Right ventricle myocardium superior (tissue), 1 donor: ENCODE measurements around the gene POLA1. TPM values are rescaled to one million over a fixed set of nuclear protein-coding genes. Genes with fewer than 3 reads are reported as not detected.
"Not testable (repeated sequence)": the region's sequence is repeated elsewhere in the genome, so short reads cannot be mapped to it uniquely, and the experiment has no call there.

Experiments used
- ATAC-seq: fragments of 200-7000 bp; cut with Tn5 transposase; one replicate; pipeline ENCODE4 v1.9.1; 2020; ENCODE audit warnings: mild to moderate bottlenecking; ENCODE audit not compliant: poor library complexity
- DNase-seq: peaks from one replicate; pipeline ENCODE4 v3.0.0-alpha.2; 2020
- intact Hi-C: fragments of 100-400 bp; cut with DNase I; formaldehyde crosslinking; loops from one replicate; pipeline ENCODE4 v1.11.2; 2022
- total RNA-seq: library from RNA; stranded (reverse); fragmentation: NEBNext Ultra II Directional; extraction: Animal tissue kit (Norgen Biotek cat#: 25700); gene quantifications from one replicate; pipeline ENCODE4 v1.2.1, GENCODE V29; 2021
- donor health status: DM: no; HTN: yes; CAD: no; lungs with severe emphysema.

POLA1 gene
- total RNA-seq, 1 donor from 2014 or later: 5.9 TPM

DNA sequence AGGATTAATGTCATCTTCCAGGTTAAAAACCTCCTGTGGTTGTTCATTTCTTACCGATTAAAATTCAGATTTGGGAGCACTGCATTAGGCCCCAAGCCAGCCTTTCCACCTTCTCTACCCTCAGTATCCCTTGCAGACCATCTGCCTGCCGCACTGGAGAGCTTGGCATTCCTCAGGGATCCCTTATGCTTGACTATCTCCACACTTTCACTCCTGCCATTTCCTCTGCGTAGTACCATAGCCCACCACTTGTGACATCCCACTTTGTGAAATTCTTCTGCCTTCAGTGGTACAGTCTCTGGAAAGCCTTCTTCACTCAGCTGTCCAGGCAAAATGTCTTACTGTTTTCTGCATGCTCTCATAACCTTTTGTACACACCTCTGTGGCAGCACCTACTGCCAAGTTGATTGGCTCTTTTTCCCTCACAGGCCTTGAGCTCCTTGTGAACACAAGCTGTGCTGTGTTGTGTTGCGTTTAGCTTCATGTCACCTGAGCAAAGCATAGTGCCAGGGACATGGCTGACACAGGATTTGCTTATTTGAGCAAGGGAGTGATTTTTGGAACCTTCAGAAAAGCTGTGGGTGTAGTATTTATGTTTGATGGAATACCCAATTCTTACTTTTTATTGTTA is 165.6 kb downstream of the POLA1 start:
- DNase-seq: no peak
- ATAC-seq: no peak
- intact Hi-C loops: no loop called here

DNA sequence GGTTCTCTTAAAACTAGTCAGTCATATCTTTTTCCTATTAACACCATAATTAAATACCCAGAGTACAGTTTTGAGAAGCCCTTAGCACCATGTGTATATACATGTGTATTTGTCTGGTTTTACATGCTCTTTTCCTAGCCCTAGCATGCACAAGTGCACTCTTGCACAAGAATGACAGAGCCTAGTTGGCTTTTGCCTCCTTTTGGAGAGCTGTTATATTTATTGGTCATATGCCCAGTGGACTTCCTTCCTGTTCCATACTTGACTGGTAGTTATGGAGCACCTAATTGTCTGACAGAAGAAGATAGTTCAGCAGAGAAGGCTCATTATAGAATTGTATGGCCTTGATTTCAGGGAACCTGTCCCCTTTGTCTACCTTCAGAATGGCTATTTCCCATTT is 166.4 kb downstream of the POLA1 start:
- ATAC-seq: no peak

DNA sequence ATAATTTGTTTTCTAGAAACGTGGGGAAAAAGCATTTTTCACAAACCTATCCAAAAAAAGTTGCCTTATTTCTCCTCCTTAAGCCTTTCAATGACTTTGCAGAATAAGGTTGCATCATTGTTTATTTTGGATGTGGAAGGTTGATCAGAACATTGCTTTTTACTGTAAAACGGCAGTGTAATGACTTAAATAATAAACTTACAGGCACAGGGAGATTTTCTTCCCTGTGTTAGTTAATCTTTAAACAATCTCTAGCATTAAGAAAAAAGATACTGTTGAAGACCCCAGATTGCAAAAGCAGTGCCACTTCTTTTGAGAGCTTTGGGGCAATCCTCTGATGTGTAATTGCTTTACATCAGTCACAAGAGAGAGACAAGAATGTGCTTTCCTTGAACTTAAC is 168.6 kb downstream of the POLA1 start:
- ATAC-seq (no peak), DNase-seq (no peak)
- intact Hi-C loops: no loop called here

More for the DNA sequence above, 166.4 kb downstream of the POLA1 start:
- DNase-seq: no peak
- intact Hi-C loops: no loop called here

DNA sequence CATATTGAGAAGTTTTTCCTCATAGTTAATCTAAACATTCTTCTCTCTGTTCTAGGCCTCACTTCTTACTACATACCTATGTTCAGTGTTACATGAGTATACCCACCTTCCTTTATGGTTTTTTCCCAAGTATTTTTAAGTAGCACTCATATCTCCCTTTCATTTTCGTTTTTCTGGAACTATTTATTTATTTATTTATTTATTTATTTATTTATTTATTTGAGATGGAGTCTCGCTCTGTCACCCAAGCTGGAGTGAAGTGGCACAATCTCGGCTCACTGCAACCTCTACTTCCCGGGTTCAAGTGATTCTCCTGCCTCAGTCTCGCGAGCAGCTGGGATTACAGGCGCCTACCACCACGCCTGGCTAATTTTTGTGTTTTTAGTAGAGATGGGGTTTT is 170.1 kb downstream of the POLA1 start:
- intact Hi-C loops, ATAC-seq, DNase-seq: not testable (repeated sequence)

DNA sequence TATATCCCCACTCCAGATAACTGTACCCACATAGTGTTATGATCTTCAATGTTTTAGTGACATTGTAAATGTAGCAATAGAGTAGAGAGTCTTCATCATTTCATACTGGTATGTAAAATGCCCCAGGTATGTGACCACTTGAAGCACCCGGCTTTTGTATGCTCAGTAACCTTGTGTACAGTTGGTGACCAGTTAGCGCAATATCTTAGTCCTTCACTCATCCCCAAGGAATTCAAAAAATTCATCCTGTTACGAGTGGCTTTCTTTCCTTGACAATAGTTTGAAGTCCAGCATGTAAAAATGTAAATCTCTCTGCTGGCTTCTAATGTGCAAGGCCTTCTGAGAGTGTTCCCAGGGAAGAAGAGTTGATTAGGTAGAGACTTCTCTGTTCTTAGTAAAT is 176.4 kb downstream of the POLA1 start:
- intact Hi-C loops: no loop called here
- DNase-seq (no peak), ATAC-seq (no peak)

DNA sequence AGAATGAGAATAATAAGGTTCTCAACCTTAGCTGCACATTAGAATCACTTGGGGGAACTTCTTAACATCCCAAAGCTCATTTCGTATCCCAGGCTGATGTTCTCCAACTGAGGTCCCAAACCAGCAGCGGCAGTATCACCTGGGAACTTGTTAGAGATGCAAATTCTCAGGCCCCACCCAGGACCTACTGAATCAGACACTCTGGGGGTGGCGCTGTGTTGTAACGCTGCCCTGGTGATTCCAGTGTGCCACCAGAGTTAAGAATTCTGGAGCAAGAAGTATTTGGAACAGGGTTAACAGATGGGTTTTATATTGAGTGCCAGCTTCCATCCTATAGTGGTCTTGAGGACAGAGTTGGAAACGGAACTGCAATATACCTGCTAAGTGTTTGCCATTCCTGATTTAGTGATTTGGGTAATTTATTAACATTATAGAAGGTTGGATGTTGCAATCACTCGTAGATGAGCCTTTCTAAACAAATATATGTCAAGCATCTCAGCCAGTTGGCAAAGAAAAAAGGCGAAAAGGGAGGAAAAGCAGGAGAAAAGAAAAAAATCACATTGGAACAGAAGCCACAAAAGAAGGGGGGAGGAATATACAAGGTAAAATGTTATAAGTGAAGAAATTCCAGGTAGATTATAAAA is 181.0 kb downstream of the POLA1 start:
- intact Hi-C loops: no loop called here
- ATAC-seq: no peak
- DNase-seq: no peak

DNA sequence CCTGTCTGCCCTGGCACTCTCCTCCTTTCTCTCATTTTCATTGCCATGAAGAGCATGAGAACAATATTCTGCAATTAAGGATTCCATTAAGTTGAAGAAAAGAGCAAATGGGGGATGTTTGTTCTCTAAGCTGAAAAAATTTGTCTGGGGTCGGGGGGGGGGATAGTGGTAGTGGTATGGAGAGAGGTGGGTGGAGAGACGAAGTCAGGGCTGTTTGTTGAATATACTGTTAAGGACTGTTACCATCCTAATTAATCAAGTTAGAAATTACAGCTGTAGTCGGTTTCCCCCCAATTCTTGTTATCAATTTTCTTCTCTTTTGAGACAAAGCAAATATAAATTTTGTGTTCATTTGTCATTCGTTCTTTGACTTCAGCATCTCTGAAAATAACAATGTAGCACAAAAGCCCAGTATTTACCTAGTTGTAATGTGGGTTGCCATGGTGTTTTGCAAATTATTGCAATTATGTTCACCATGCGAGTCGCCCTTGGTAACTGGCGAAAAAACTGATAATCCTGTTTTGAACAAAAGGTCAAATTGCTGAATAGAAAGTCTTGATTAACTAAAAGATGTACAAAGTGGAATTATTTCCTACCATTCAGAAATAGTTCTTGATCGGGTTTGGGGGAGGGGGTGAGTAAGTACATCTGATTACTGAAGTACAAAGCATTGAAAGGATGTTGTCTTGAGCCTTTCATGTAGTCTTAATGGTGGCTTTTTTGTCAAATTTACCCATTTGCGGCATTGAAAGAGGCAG is 183.0 kb downstream of the POLA1 start:
- ATAC-seq: no peak
- intact Hi-C loops: no loop called here
- DNase-seq: no peak

DNA sequence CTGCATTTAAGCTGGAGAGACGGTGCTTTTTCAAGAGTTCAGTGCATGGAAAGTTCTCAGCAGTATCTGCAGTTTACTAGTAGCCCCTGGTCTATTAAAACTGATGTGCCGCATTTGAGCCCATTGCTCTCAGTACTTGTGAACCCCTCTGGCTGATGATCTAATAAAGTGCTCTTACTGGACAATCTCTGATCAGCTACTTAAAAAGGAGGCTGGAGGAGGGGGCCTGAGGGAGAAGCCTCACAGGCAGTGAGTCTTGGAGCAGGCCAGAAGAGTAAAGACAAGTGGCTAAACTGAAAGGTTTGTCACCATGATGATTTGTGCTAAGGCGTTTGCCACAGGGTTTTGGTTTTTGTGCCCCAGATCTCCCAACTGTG is 183.6 kb downstream of the POLA1 start:
- intact Hi-C loops: no loop called here
- no peak for DNase-seq
- ATAC-seq: no peak

DNA sequence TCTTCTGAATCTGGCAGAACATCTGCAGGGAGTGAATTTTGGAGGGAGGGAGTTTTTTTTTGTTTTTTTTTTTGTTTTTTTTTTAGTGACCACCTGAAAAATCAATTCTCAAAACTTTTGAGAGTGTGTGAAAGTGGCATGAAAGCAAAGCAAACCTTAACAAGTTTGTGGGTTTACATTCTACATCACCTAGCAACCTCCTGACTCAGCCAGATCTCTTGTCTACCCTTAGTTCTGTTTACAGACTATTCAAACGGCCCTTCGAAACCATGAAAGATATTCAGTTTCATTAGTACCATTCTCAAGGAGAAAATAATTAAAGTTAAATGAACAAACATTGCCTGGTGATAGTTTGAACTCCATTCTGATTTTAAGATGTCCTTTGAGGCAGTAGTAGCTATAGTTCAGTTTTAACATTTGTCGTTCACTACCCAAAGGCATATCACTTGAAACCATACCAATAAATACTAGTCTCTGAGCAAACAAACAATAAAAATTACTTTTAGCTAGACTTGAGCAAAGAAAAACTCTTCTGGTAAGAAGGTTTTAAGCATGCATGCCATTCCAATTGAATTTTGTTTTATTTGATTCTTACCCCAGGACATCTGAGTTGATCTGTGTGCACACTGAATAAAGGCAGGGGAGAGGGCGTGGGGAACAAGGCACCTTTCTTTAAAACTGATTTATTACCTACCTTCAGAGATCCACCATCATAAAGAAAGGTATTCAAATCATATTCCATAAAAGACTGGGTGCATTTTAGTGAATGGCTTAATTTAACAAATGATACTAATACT is 184.3 kb downstream of the POLA1 start:
- DNase-seq: no peak
- intact Hi-C loops: no loop called here
- ATAC-seq: no peak

DNA sequence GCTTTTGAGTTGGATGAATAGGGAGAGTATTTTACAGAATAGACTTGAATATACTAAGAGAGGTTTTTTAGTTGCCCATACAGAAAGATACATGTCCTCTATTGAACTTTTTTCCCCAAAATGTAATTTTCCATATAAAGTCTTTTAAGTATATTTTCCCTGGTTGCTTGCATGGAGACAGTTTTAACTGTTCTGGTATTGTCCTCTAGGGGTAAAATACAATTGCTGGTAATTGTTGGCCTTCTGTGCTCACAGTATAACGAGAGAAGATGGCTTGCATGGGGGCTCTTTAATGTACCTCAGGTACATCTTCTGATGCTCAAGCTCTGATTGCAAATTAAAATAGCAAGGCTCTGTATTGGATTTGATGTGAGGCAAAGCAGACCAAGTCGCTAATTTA is 186.0 kb downstream of the POLA1 start:
- ATAC-seq (no peak), DNase-seq (no peak)
- intact Hi-C loops: no loop called here

DNA sequence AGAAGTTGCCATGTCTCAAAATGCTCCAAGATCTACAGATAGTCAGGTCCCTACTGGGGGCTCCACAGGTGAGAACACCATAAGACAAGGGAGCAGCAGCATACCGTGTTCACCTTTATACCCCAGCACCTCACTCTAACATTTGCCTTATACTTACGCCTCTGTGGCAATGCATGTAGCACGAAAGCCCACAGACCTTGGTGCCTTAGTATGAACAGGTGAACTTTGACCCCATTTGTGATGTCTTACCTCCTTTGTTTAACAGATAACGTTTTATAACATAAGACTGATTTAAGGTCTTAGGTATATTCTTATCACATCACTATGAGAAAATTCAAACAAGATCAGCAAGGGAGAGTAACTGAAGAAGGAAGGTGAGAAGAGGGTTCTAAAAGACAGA is 193.2 kb downstream of the POLA1 start:
- ATAC-seq: no peak
- intact Hi-C loops: no loop called here
- no peak for DNase-seq

DNA sequence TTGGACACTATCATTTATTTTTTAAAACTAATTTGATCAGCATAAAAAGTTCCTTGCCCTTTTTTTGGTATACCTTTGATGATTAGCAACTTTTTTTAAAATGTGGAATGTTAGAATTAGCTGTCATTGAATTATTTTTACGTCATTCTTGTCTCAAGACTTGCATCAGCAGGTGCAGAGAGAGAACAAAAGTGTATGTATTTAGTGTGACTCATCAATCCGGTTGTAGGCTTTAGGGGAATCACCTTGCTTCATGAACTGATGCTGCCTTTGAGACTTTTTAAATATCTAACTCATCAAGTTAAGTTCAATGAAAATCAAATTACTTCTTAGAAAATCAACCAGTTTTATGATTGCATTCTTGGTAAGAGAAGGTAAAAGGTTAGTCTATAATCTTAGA is 197.0 kb downstream of the POLA1 start:
- no peak for DNase-seq
- no peak for ATAC-seq
- intact Hi-C loops: no loop called here

DNA sequence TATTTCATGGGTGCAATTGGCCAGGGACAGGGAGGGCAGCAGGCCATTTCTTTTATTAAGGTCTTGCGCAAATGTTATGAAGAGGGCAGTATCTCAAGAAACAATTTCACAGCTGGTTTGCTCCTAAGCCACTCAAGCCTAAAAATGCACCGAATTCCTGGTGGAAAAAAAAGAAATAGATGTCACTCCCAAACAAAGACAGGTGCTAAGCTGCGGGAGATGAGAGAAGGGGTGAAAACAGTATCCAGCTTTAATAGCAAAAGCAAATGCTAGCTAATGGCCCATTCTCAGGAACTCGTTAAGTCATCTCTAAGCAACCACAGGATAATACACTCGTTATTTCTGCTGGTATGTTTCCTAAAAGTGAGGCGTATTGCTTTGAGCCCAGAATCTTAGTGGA is 205.7 kb downstream of the POLA1 start:
- DNase-seq (no peak), ATAC-seq (no peak)
- intact Hi-C loops: no loop called here

DNA sequence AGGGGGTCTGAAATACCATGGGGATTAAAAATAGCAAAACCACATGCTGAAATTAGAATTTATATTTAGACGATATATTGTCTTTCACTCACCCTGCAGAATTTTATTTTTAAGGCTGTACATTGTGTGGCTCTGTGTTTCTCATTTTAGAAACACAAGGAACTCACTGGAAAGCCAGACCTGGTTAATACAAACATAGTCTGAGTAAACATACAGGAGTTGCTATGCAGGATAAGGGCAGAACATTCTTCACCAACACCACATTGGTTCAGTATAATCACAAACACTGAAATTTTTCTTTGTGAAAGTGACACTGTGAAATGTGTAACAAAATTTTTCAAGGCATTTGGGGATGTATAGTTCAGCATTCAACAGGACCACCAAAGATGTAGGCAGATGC is 206.5 kb downstream of the POLA1 start:
- intact Hi-C loops: no loop called here
- DNase-seq (no peak), ATAC-seq (peak; percentile 85)

DNA sequence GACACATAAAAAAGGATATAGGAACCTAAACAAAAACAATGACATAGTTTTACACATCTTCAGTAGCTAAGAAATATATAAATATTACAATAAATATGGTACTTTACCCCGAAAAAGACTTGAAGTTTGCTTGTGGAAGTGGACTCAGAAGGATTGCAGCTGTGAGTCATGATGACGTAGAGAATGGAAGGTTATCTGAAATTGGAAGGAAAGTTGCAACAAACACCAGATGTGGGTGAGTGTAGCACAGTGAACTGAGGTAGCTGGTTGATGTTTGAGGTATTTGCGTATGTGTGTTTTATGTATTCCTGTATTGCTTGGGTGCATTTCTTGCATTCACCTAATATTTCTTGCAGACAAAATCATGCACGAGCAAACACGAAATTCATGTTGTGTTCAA is 209.1 kb downstream of the POLA1 start:
- intact Hi-C loops: no loop called here
- no peak for ATAC-seq

DNA sequence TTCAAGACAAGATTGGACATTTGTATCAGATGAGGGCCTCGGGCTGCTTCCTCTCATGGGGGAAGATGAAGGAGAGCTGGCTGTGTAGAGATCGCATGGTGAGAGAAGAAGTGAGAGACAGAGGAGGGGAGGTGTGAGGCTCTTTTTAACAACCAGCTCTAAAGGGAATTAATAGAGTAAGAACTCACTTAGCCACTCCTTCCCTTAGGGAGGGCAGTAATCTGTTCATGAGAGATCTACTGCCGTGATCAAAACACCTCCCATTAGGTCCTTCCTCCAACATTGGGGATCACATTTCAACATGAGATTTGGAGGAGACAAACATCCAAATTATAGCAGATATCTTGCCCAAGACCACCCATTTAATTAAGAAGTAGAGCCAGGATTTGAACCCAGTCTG is 225.0 kb downstream of the POLA1 start:
- no peak for ATAC-seq

More for the DNA sequence above, 209.1 kb downstream of the POLA1 start:
- no peak for DNase-seq

DNA sequence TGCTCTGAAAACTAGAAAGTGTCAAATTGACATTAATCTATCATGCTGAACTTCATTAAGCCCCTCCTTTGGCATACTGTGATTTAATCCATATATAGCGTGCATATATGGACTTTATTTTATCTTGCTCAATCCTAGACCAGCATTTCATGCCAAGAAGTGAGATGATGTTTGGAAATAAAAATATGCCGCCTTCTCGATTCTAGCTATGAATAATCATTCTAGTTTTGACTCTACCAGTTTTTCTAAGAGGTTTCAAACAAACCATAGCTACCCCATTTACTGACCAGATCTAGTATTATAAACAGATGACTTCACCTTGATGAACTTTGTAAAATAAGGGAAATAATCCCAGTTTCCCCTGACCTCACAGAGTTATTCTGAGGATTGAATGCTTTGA is 227.1 kb downstream of the POLA1 start:
- intact Hi-C loops: no loop called here
- ATAC-seq (no peak), DNase-seq (no peak)

More for the DNA sequence above, 225.0 kb downstream of the POLA1 start:
- DNase-seq: no peak
- intact Hi-C loops: no loop called here

DNA sequence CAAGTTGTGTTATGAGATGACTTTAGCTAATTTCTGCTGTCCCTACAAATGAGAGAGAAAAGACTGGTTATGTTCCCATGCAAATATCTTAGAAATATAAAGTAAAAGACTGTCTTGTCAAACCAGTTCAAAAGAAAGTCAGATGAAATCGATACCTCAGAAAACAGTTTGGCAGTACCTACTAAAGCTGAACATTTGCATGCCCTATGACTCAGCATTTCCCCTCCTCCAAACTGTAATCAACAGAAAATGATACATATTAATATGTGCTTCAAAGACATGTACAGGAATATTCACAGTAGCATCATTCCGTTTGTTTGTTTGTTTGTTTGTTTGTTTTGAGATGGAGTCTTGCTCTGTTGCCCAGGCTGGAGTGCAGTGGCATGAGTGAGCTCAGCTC is 231.7 kb downstream of the POLA1 start:
- DNase-seq (no peak), ATAC-seq (no peak)
- intact Hi-C loops: no loop called here

DNA sequence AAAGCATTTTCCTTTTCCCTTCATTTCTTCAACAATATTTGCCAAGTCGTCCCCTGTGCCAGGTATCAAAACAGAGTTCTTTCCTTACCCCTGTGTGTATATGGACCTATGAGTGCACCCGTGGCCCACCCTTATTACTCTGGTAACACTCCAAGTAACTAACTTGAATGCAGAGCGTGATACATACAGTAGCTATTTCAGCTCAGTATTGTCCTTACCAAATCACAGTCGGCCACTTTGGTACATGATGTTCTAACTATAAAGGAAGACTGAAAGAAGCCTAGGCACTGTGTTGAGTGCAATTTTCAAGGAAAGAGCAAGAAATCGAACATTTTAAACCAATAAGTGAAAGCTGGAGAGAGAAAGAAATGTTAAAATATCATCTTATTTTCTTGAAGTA is 233.7 kb downstream of the POLA1 start:
- no peak for ATAC-seq
- intact Hi-C loops: no loop called here
- DNase-seq: no peak
